ENCODE data around the gene OPN4.

DNA sequence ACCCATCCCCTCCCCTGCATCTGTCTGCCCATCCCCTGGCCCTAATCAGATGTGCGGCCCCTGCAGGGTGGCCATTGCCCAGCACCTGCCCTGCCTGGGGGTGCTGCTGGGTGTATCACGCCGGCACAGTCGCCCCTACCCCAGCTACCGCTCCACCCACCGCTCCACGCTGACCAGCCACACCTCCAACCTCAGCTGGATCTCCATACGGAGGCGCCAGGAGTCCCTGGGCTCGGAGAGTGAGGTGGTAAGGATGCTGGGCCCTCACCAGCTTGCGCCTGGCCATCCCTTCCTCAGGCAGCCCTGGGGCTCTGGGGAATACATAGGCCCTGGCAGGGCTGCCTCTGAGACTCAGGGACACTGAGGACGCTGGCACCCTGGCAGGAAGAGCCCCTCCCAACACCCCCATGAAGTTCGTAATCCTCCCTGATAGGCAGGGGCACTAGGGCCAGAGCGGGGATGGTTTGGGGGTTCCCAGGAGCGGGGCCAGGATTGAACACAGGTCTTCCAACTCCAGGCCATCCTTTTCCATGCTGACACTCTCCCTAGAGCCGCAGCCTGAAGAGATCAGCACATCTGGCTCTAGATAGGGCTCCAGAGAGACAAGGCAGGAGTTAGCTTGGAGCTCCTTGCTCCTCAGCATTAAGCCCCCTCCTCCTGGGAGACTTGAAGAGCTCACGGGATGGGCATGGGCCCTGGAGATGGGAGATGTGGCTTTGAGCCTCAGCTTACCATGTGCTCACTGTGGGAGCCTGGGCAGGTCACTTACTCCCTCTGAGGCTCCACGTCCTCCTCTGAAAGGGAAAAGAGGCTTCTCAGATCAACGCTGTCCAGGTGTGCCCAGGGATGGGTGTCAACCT lies 8.1 kb downstream of the OPN4 start:
- TF ChIP-seq, protein P1, sequence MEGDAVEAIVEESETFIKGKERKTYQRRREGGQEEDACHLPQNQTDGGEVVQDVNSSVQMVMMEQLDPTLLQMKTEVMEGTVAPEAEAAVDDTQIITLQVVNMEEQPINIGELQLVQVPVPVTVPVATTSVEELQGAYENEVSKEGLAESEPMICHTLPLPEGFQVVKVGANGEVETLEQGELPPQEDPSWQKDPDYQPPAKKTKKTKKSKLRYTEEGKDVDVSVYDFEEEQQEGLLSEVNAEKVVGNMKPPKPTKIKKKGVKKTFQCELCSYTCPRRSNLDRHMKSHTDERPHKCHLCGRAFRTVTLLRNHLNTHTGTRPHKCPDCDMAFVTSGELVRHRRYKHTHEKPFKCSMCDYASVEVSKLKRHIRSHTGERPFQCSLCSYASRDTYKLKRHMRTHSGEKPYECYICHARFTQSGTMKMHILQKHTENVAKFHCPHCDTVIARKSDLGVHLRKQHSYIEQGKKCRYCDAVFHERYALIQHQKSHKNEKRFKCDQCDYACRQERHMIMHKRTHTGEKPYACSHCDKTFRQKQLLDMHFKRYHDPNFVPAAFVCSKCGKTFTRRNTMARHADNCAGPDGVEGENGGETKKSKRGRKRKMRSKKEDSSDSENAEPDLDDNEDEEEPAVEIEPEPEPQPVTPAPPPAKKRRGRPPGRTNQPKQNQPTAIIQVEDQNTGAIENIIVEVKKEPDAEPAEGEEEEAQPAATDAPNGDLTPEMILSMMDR (IDR thresholded peaks at IDR 0.05) = no peak
- no peak for TF ChIP-seq POLR2A (IDR thresholded peaks at IDR 0.05)

All from body of pancreas (tissue), 4 donors.